Activated naive CD8-positive, alpha-beta T cell treated with anti-CD3 and anti-CD28 coated beads for 36 hours (primary cell): ENCODE results near the gene DNAJC18. TPM values are rescaled to one million over a fixed set of nuclear protein-coding genes. Genes with fewer than 3 reads are reported as not detected.
"Not testable (repeated sequence)": the region's sequence is repeated elsewhere in the genome, so short reads cannot be mapped to it uniquely, and the experiment has no call there.

Experiments
- DNase-seq: peaks from one replicate; pipeline ENCODE4 v3.0.0; 2021
- H3K27ac Mint-ChIP-seq: one replicate; pipeline ENCODE4 v1.8.0; 2022; ENCODE audit warnings: mild to moderate bottlenecking, moderate library complexity, mixed read lengths
- H3K27me3 Mint-ChIP-seq: one replicate; pipeline ENCODE4 v1.8.0; 2022; ENCODE audit warnings: mild to moderate bottlenecking, mixed read lengths
- H3K36me3 Mint-ChIP-seq: one replicate; pipeline ENCODE4 v1.8.0; 2021; ENCODE audit warnings: mild to moderate bottlenecking, mixed read lengths
- H3K4me1 Mint-ChIP-seq: one replicate; pipeline ENCODE4 v1.8.0; 2021; ENCODE audit warnings: mixed read lengths
- H3K4me3 Mint-ChIP-seq: one replicate; pipeline ENCODE4 v1.8.0; 2022; ENCODE audit warnings: mild to moderate bottlenecking, moderate library complexity, mixed read lengths
- H3K9me3 Mint-ChIP-seq: one replicate; pipeline ENCODE4 v1.8.0; 2022; ENCODE audit warnings: mixed read lengths
- total RNA-seq, 2 experiments: library from RNA; stranded (reverse); gene quantifications; one replicate each; pipeline ENCODE4 v1.2.3, GENCODE V29; 2021

DNAJC18 gene
- total RNA-seq, 2 experiments from 2014 or later = 20.5 to 21.8 TPM

GRCh38 chr5:139453683-139454567 lies 14.6 kb upstream of the DNAJC18 start:
- no peak for DNase-seq
- Mint-ChIP-seq H3K27ac (peak overlapping the region; percentile 36), H3K27me3 (no peaks in the 10 kb centered on the region), H3K9me3 (peaks cover 7% of the 10 kb centered on the region), H3K36me3 (peaks cover 2% of the 10 kb centered on the region), H3K4me1 (peaks cover 32% of the 10 kb centered on the region), H3K4me3 (no peak overlapping the region)

- Mint-ChIP-seq H3K27ac (no peak overlapping the region), H3K36me3 (peaks cover 10% of the 10 kb centered on the region), H3K4me3 (no peak overlapping the region), H3K9me3 (peaks cover 9% of the 10 kb centered on the region), H3K27me3 (no peaks in the 10 kb centered on the region), H3K4me1 (peaks cover 36% of the 10 kb centered on the region)
- no peak for DNase-seq
These were observed 12.7 kb upstream of the DNAJC18 start for GRCh38 chr5:139451878-139452660.

DNA sequence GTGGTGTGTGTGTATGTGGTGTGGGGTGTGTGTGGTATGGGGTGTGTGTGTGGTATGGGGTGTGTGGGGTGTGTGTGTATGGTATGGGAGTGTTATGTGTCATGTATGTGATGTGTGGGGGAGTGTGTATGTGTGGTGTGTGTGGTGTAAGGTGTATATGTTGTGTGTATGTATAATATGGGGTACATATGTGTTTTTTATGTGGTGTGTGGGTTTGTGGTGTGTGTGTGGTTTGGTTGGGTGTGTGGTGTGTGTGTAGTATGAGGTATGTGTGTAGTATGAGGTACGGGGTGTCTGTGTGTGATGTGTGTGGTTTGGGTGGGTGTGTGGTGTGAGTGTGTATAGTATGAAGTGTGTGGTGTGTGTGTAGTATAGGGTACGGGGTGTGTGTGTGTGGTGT lies 11.9 kb upstream of the DNAJC18 start:
- H3K36me3 Mint-ChIP-seq = peaks cover 16% of the 10 kb centered on the region
- no peak overlapping the region for H3K4me3 Mint-ChIP-seq
- H3K4me1 Mint-ChIP-seq = peaks cover 38% of the 10 kb centered on the region
- no peak overlapping the region for H3K27ac Mint-ChIP-seq
- DNase-seq = no peak
- H3K27me3 Mint-ChIP-seq = no peaks in the 10 kb centered on the region
- peaks cover 14% of the 10 kb centered on the region for H3K9me3 Mint-ChIP-seq

DNA sequence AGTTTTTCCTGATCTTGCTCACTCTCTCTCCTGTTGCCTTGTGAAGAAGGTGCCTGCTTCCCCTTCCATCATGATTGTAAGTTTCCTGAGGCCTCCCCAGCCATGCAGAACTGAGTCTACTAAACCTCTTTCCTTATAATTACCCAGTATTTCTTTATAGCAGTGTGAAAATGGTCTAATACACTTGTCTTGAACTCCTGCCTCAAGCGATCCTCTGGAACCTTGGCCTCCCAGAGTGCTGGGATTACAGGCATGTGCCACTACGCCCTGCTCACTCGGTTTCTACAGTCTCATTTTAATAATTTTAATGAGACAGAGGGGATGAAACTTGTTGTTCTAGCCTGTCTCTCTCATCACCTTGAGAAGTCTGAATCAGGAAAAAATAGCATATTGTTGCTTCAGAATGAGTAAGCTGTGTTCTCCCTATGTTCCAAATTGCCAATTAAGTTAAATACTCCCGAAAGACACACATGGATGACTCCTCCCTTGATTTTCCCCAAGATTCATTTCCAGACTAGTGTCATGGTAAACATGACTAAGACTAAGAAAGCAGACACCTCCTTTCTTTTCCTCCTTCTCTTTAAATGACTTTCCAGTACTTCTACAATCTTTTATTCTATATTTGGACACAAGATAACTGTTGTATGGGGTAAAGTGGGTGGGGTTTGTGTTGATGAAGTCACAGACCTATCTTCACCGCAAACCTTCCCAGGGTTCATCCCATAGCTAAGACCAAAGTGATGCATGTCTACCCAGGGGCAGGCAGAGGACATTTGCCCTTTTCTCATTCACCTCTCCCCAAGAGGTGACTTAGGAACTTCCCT lies 7.8 kb upstream of the DNAJC18 start:
- Mint-ChIP-seq H3K27me3 (no peaks in the 10 kb centered on the region), H3K36me3 (peaks cover 14% of the 10 kb centered on the region), H3K9me3 (peaks cover 7% of the 10 kb centered on the region), H3K4me1 (peaks cover 46% of the 10 kb centered on the region), H3K4me3 (no peak overlapping the region), H3K27ac (peak overlapping the region; percentile 87)
- DNase-seq = no peak

- peaks cover 14% of the 10 kb centered on the region for H3K36me3 Mint-ChIP-seq
- H3K4me1 Mint-ChIP-seq = peaks cover 46% of the 10 kb centered on the region
- peaks cover 7% of the 10 kb centered on the region for H3K9me3 Mint-ChIP-seq
- no peak for DNase-seq
- H3K27me3 Mint-ChIP-seq = no peaks in the 10 kb centered on the region
- no peak overlapping the region for H3K4me3 Mint-ChIP-seq
- H3K27ac Mint-ChIP-seq = no peak overlapping the region
These were observed 6.2 kb upstream of the DNAJC18 start for GRCh38 chr5:139445325-139446170.

- Mint-ChIP-seq H3K27me3 (no peaks in the 10 kb centered on the region), H3K27ac (no peak overlapping the region), H3K9me3 (peaks cover 7% of the 10 kb centered on the region), H3K4me3 (no peak overlapping the region), H3K4me1 (peaks cover 50% of the 10 kb centered on the region), H3K36me3 (peaks cover 14% of the 10 kb centered on the region)
- DNase-seq = no peak
These were observed 4.6 kb upstream of the DNAJC18 start for GRCh38 chr5:139443831-139444453.

GRCh38 chr5:139440416-139440815 lies 1.1 kb upstream of the DNAJC18 start:
- H3K36me3 Mint-ChIP-seq, DNase-seq, H3K4me3 Mint-ChIP-seq, H3K9me3 Mint-ChIP-seq, H3K27me3 Mint-ChIP-seq, H3K27ac Mint-ChIP-seq: not testable (repeated sequence)
- H3K4me1 Mint-ChIP-seq = peaks cover 27% of the 10 kb centered on the region

- H3K9me3 Mint-ChIP-seq = no peaks in the 10 kb centered on the region
- peak overlapping the region; percentile 23 for H3K27ac Mint-ChIP-seq
- H3K27me3 Mint-ChIP-seq = no peaks in the 10 kb centered on the region
- peaks cover 20% of the 10 kb centered on the region for H3K4me1 Mint-ChIP-seq
- peaks cover 9% of the 10 kb centered on the region for H3K36me3 Mint-ChIP-seq
- H3K4me3 Mint-ChIP-seq = peak overlapping the region; percentile 97
- no peak for DNase-seq
These were observed 665 bp downstream of the DNAJC18 start for GRCh38 chr5:139438707-139439012.

GRCh38 chr5:139435676-139436075 lies 3.6 kb downstream of the DNAJC18 start:
- peaks cover 9% of the 10 kb centered on the region for H3K36me3 Mint-ChIP-seq
- no peak overlapping the region for H3K27ac Mint-ChIP-seq
- H3K27me3 Mint-ChIP-seq = no peaks in the 10 kb centered on the region

DNA sequence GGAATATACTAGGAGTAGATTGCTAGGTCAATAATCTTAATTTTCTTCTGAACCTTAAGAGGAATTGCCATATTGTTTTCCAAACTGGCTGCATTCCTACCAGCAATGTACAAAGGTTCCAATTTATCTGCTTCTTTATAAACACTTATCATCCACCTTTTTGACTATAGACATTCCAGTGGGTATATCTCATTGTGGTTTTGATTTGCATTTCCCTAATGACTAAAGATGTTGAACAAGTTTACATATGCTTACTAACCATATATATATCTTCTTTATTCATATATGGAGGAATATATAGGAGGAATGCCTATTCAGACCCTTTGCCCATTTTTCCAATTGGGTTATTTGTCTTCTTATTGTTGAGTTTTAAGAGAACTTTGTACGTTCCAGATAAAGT lies 7.6 kb downstream of the DNAJC18 start:
- no peak for DNase-seq
- Mint-ChIP-seq H3K4me1 (peaks cover 11% of the 10 kb centered on the region), H3K36me3 (peaks cover 13% of the 10 kb centered on the region), H3K27me3 (no peaks in the 10 kb centered on the region), H3K9me3 (no peaks in the 10 kb centered on the region), H3K27ac (no peak overlapping the region), H3K4me3 (no peak overlapping the region)

More at GRCh38 chr5:139435676-139436075, 3.6 kb downstream of the DNAJC18 start:
- no peaks in the 10 kb centered on the region for H3K9me3 Mint-ChIP-seq
- DNase-seq = no peak
- H3K4me1 Mint-ChIP-seq = peaks cover 20% of the 10 kb centered on the region
- H3K4me3 Mint-ChIP-seq = no peak overlapping the region

DNA sequence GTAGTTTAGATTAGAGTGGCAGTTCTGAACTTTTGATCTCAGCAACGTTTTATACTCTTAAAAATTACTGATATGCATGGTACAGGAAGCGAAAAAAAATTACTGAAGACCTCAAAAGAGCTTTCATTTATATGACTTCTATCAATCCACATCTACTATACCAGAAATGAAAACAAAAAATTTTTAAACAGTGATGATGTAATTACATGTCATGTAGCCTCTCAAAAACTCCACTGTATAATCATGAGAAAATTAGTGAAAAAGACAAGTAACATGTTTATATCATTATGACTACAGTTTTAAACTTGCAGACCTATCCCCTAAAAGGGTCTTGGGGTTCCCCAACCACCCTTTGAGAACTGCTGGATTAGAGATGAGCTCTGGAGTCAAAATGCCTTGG lies 9.3 kb downstream of the DNAJC18 start:
- Mint-ChIP-seq H3K4me3 (no peak overlapping the region), H3K9me3 (no peaks in the 10 kb centered on the region), H3K4me1 (peaks cover 11% of the 10 kb centered on the region), H3K27me3 (no peaks in the 10 kb centered on the region), H3K36me3 (peaks cover 13% of the 10 kb centered on the region), H3K27ac (peak overlapping the region; percentile 54)
- no peak for DNase-seq

DNA sequence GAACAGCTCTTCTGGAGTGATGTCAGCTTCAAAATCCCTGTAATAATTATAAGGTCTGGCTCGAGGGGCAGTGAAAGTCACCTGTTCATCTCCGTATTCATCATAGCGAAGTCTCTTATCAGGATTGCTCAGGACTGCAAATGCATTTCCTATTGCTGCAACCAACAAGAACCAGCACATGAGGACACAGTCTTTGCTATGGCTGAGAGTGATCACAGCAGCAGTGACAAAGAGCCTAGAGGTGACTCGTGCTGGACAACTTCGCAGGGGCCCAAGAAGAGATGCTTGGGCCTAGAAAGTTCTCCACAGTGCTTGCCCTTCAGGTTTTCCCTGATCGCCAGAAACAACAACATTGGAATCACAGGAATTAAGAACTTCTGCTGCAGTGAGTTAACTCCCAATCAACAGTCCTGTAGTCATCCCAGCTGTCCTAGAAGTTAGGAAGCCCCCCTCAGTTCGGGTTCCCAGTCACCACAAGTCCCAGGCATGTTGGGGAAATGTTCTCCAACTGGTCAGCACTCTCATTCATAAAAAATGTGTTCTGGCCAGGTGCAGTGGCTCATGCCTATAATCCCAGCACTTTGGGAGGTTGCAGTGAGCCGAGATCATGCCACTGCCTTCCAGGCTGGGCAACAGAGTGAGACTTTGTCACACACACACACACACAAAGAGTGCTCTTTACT lies 13.0 kb downstream of the DNAJC18 start:
- Mint-ChIP-seq H3K4me3 (no peak overlapping the region), H3K27me3 (no peaks in the 10 kb centered on the region), H3K4me1 (peaks cover 15% of the 10 kb centered on the region), H3K9me3 (no peaks in the 10 kb centered on the region), H3K36me3 (peaks cover 15% of the 10 kb centered on the region), H3K27ac (no peak overlapping the region)
- no peak for DNase-seq

DNA sequence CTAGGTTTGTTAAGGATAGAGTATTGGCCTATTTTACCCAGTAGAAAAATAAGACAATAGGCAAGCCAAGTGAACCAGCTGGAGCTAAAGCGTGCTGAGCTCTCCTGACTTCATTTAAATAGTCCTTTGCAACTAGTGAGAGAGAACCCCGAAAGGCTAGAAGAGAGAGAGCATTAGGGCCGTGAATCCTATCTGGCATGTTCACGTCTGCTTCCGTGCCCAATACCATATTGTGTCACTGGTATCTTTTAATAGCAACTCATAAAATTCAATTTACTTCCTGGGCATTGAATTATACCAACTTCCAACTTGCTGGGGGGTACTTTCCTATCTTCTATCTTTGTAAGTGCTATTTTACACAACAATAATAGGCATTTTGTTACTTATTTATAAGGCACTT lies 13.8 kb downstream of the DNAJC18 start:
- Mint-ChIP-seq H3K27ac (no peak overlapping the region), H3K9me3 (no peaks in the 10 kb centered on the region), H3K4me3 (no peak overlapping the region), H3K36me3 (peaks cover 15% of the 10 kb centered on the region), H3K4me1 (peaks cover 12% of the 10 kb centered on the region), H3K27me3 (no peaks in the 10 kb centered on the region)
- no peak for DNase-seq
